ENCODE measurements around the gene TCF7L2. TPM values are rescaled to one million over a fixed set of nuclear protein-coding genes. Genes with fewer than 3 reads are reported as not detected.

Gene TCF7L2
- total and polyA plus RNA-seq, 9 of the 15 experiments (the other 6 are each of a cell fraction or from before 2014, with no cell fraction given) = 0.32 to 2.8 (median 0.92) TPM

GRCh38 chr10:113097036-113097435 is 147.0 kb downstream of the TCF7L2 start (continued):
- TF ChIP-seq HMG20B (CRISPR knock-in tag; IDR thresholded peaks at IDR 0.05) = no peak

DNA sequence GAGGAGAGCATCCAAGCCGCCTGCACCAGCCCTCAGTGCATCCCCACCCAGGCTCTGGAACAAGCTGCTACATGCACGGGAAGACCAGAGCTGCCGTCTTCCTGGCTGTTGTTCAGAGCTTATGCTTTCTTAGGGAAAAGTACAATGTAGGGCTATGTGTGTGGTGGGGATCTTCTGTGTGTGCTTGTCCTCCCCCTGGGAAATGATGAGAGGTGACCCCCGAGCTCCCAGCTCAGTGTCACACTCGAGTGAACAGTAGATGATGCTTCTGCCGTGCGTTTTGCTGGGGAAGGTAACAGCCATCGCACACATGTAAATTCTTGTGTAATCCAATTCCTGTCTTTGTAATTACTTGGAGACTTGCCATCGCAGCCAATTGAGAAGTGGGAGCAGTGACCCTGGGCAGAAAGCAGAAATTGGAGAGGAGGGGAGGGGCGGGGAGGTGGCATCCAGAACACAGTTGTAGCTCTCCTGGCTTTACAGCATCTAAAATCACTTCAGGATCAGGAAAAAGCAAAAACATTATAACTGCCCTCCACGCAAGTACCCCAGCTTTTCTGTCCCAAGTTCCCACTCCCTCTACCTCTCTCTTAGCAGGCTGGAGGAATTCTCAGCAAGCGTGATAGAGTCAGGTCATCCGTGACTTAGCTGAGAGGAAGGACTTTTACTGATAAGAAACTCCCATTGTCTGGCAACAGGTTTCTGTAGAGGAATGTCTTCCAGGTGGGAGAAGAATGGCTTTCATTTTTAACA is 149.6 kb downstream of the TCF7L2 start:
- Histone ChIP-seq H3K4me3 (no peak overlapping the region), H2AFZ (ENCODE audit: low read depth, low read length) (no peak overlapping the region), H3K9me3 (replicated peaks; ENCODE audit: control insufficient read depth, insufficient read depth, low read depth, low read length) (no peaks in the 10 kb centered on the region), H3K79me2 (ENCODE audit: control insufficient read depth, insufficient read depth, low read length) (no peaks in the 10 kb centered on the region), H3K9ac (ENCODE audit: insufficient read depth in 1 of 2, low read depth in 2 of 2, low read length in 2 of 2) (no peak overlapping the region), H3K4me2 (ENCODE audit: insufficient read depth, low read length) (no peak overlapping the region), H3K9me1 (ENCODE audit: control insufficient read depth, insufficient read depth, low read length) (no peaks in the 10 kb centered on the region), H3K4me1 (replicated peaks in 1 of 2; ENCODE audit: control insufficient read depth in 2 of 2, insufficient read depth in 2 of 2, low read length in 2 of 2) (no peaks in the 10 kb centered on the region; a peak in 1 of 5 replicates), H3K27ac (ENCODE audit: extremely low read depth, low read depth, low read length) (no peak overlapping the region), H3K27me3 (ENCODE audit: control insufficient read depth in 2 of 2, insufficient read depth in 2 of 2, low read length in 2 of 2) (peaks cover 0 to 4% of the 10 kb centered on the region in 2 experiments; a peak in 2 of 5 replicates), H4K20me1 (replicated peaks; ENCODE audit: control insufficient read depth, insufficient read depth, low read length) (no peaks in the 10 kb centered on the region), H3K36me3 (ENCODE audit: control insufficient read depth, insufficient read depth, low read length) (no peaks in the 10 kb centered on the region)
- ATAC-seq (no peak), DNase-seq (ENCODE audit: extremely low read depth in 1 of 4, low spot score in 3 of 4) (no peak), FAIRE-seq (no peak)
- intact Hi-C loops (cut with micrococcal nuclease) = no loop called here
- no TSS peak for BruUV-seq (replicated peaks)
- in situ Hi-C loops (cut with MboI) = no loop called here
- WGBS (ENCODE audit: insufficient coverage, low coverage, missing lambda C conversion rate) = 28% methylated on average over 13 of the region's 13 CpGs
- ChIA-PET CTCF (ENCODE audit: low intra/inter-chr PET ratio) (no interaction called here), POLR2A (no interaction called here)
- TF ChIP-seq ZNF398 (CRISPR knock-in tag; IDR thresholded peaks at IDR 0.05) (no peak), TAF1 (IDR thresholded peaks at IDR 0.05; ENCODE audit: control insufficient read depth, extremely low read depth, insufficient read depth, low read length, severe bottlenecking) (no peak), NR3C1 (CRISPR knock-in tag; IDR thresholded peaks at IDR 0.05) (no peak), LCOR (CRISPR knock-in tag; IDR thresholded peaks at IDR 0.05) (no peak), TAF15 (IDR thresholded peaks at IDR 0.05; ENCODE audit: low read depth, low read length) (no peak), ZFP30 (CRISPR knock-in tag; IDR thresholded peaks at IDR 0.05; ENCODE audit: borderline replicate concordance) (no peak), ARID1B (IDR thresholded peaks at IDR 0.05) (no peak), KDM5B (IDR thresholded peaks at IDR 0.05; ENCODE audit: insufficient replicate concordance, low read depth, low read length) (no peak)
